ENCODE measurements around the gene FRMD8. TPM values are rescaled to one million over a fixed set of nuclear protein-coding genes. Genes with fewer than 3 reads are reported as not detected.
"Not testable (repeated sequence)": the region's sequence is repeated elsewhere in the genome, so short reads cannot be mapped to it uniquely, and the experiment has no call there.

FRMD8 gene
- total RNA-seq, 3 donors from 2014 or later: 43.0 to 49.2 (median 44.9) TPM

GRCh38 chr11:65446446-65447277, 60.2 kb downstream of the FRMD8 start:
- peaks cover 29% of the 10 kb centered on the region for H3K4me1 Mint-ChIP-seq (ENCODE audit: low read depth)
- peak in 1 of 2 donors; percentile 13 for ATAC-seq
- no peaks in the 10 kb centered on the region for H3K27me3 Mint-ChIP-seq (ENCODE audit: low read depth)
- no peak overlapping the region for H3K4me3 Mint-ChIP-seq
- peaks cover 11% of the 10 kb centered on the region for H3K36me3 Mint-ChIP-seq (ENCODE audit: insufficient read depth)
- no peak for DNase-seq
- H3K9me3 Mint-ChIP-seq: no peaks in the 10 kb centered on the region

- no peak for ATAC-seq
- H3K4me3 Mint-ChIP-seq: no peak overlapping the region
These were observed 61.6 kb downstream of the FRMD8 start for GRCh38 chr11:65448074-65448417.

GRCh38 chr11:65448418-65449105, 62.1 kb downstream of the FRMD8 start:
- no peak for ATAC-seq
- H3K4me1 Mint-ChIP-seq (ENCODE audit: low read depth): peaks cover 19% of the 10 kb centered on the region
- no peaks in the 10 kb centered on the region for H3K9me3 Mint-ChIP-seq
- H3K4me3 Mint-ChIP-seq: no peak overlapping the region
- no peaks in the 10 kb centered on the region for H3K27me3 Mint-ChIP-seq (ENCODE audit: low read depth)
- no peak for DNase-seq
- peaks cover 5% of the 10 kb centered on the region for H3K36me3 Mint-ChIP-seq (ENCODE audit: insufficient read depth)

More at GRCh38 chr11:65448074-65448417, 61.6 kb downstream of the FRMD8 start:
- DNase-seq: no peak
- no peaks in the 10 kb centered on the region for H3K9me3 Mint-ChIP-seq
- no peaks in the 10 kb centered on the region for H3K27me3 Mint-ChIP-seq (ENCODE audit: low read depth)
- peaks cover 9% of the 10 kb centered on the region for H3K36me3 Mint-ChIP-seq (ENCODE audit: insufficient read depth)
- H3K4me1 Mint-ChIP-seq (ENCODE audit: low read depth): peaks cover 20% of the 10 kb centered on the region

DNA sequence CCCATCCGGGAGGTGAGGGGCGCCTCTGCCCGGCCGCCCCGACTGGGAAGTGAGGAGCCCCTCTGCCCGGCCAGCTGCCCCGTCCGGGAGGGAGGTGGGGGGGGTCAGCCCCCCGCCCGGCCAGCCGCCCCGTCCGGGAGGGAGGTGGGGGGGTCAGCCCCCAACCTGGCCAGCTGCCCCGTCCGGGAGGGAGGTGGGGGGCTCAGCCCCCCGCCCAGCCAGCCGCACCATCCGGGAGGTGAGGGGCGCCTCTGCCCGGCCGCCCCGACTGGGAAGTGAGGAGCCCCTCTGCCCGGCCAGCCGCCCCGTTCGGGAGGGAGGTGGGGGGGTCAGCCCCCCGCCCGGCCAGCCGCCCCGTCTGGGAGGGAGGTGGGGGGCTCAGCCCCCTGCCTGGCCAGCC, 64.9 kb downstream of the FRMD8 start:
- not testable (repeated sequence) for H3K36me3 Mint-ChIP-seq (ENCODE audit: insufficient read depth); H3K27me3 Mint-ChIP-seq (ENCODE audit: low read depth); H3K4me3 Mint-ChIP-seq

DNA sequence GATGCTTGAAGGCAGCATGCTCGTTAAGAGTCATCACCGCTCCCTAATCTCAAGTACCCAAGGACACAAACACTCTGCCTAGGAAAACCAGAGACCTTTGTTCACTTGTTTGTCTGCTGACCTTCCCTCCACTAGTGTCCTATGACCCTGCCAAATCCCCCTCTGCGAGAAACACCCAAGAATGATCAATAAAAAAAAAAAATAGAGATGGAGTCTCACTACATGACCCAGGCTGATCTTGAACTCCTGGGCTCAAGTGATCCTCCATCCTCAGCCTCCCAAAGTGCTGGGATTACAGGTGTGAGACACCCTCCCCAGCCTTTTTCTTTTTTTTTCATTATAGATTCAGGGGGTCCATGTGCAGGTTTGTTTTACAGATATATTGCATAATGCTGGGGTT, 65.8 kb downstream of the FRMD8 start:
- H3K4me1 Mint-ChIP-seq (ENCODE audit: low read depth): peaks cover 32% of the 10 kb centered on the region
- H3K27me3 Mint-ChIP-seq (ENCODE audit: low read depth); H3K36me3 Mint-ChIP-seq (ENCODE audit: insufficient read depth): not testable (repeated sequence)

More for the DNA sequence above, 64.9 kb downstream of the FRMD8 start:
- not testable (repeated sequence) for ATAC-seq, H3K9me3 Mint-ChIP-seq, DNase-seq
- peaks cover 30% of the 10 kb centered on the region for H3K4me1 Mint-ChIP-seq (ENCODE audit: low read depth)

GRCh38 chr11:65452806-65453490, 66.5 kb downstream of the FRMD8 start:
- no peaks in the 10 kb centered on the region for H3K36me3 Mint-ChIP-seq (ENCODE audit: insufficient read depth)
- DNase-seq: no peak

More for the DNA sequence above, 65.8 kb downstream of the FRMD8 start:
- H3K9me3 Mint-ChIP-seq, H3K4me3 Mint-ChIP-seq, DNase-seq, ATAC-seq: not testable (repeated sequence)

DNA sequence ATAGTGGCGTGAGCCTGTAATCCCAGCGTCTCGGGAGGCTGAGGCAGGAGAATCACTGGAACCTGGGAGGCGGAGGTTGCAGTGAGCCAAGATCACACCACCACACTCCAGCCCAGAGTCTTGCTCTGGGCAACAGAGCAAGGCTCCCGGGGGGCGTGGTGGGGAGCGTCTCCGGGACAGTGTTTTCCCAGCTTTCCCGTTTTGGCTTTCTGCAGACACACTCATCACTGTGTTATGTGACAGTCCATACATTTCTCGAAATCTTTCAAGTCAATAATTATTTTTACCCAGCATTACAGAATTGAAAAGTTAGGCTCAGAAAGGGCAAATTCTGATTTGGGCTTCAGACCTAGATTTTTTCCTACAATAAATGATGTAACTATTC, 67.9 kb downstream of the FRMD8 start:
- Mint-ChIP-seq H3K4me1 (ENCODE audit: low read depth) (peaks cover 28% of the 10 kb centered on the region), H3K9me3 (no peaks in the 10 kb centered on the region), H3K4me3 (peak overlapping the region; percentile 90), H3K36me3 (ENCODE audit: insufficient read depth) (no peaks in the 10 kb centered on the region), H3K27me3 (ENCODE audit: low read depth) (no peaks in the 10 kb centered on the region)
- no peak for DNase-seq
- ATAC-seq: no peak

More at GRCh38 chr11:65452806-65453490, 66.5 kb downstream of the FRMD8 start:
- ATAC-seq: peak in 1 of 2 donors; percentile 49
- peak overlapping the region; percentile 42 for H3K4me3 Mint-ChIP-seq
- peaks cover 33% of the 10 kb centered on the region for H3K4me1 Mint-ChIP-seq (ENCODE audit: low read depth)
- no peaks in the 10 kb centered on the region for H3K27me3 Mint-ChIP-seq (ENCODE audit: low read depth)
- H3K9me3 Mint-ChIP-seq: no peaks in the 10 kb centered on the region

- peak; percentile 75 for DNase-seq
- H3K4me1 Mint-ChIP-seq (ENCODE audit: low read depth): peaks cover 28% of the 10 kb centered on the region
- H3K36me3 Mint-ChIP-seq (ENCODE audit: insufficient read depth): no peaks in the 10 kb centered on the region
- no peaks in the 10 kb centered on the region for H3K27me3 Mint-ChIP-seq (ENCODE audit: low read depth)
- H3K4me3 Mint-ChIP-seq: peak overlapping the region; percentile 90
- H3K9me3 Mint-ChIP-seq: no peaks in the 10 kb centered on the region
- ATAC-seq: peak; percentile 92 to 95
These were observed 68.4 kb downstream of the FRMD8 start for GRCh38 chr11:65454696-65455456.

DNA sequence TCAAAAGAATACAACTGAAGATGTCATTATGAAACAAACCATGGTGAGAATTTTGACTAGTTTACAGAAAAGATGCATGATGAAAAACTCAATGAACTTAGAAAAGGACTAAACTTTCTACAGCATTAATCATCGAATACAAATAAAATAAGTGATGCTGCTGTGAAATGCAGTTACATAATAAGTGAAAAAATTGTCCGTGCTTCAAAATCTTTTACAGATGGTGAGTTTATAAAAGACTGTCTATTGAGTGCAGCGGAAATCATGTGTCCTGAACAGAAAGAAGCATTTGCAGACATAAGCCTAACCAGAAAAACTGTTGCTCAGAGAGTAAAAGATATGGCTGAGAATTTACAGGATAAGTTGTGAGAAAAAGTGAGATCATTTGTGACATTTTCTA, 70.0 kb downstream of the FRMD8 start:
- ATAC-seq (no peak), DNase-seq (no peak)
- H3K27me3 Mint-ChIP-seq (ENCODE audit: low read depth): no peaks in the 10 kb centered on the region
- H3K36me3 Mint-ChIP-seq (ENCODE audit: insufficient read depth): no peaks in the 10 kb centered on the region
- H3K4me3 Mint-ChIP-seq: peak overlapping the region; percentile 34
- H3K9me3 Mint-ChIP-seq: no peaks in the 10 kb centered on the region
- H3K4me1 Mint-ChIP-seq (ENCODE audit: low read depth): peaks cover 28% of the 10 kb centered on the region

DNA sequence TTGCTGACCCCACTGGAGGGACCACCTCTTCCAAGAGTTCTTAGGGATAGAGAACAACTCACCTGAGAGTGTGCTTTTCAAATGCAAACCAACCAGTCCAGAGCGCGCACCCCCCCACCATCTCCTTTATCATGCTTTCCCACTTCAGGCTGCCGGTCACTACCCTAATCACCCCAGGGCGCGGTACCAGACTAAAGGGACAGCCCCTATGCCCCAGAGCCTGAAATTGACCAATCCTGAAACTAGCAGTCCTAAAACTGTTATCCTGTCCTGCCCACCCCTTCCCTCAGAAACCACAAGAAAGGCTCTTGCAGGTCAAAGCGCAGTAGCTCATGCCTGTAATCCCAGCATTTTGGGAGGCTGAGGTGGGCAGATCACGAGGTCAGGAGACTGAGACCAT, 73.1 kb downstream of the FRMD8 start:
- no peak overlapping the region for H3K4me3 Mint-ChIP-seq
- DNase-seq (no peak), ATAC-seq (no peak)
- peaks cover 17% of the 10 kb centered on the region for H3K4me1 Mint-ChIP-seq (ENCODE audit: low read depth)
- no peaks in the 10 kb centered on the region for H3K9me3 Mint-ChIP-seq
- H3K27me3 Mint-ChIP-seq (ENCODE audit: low read depth): no peaks in the 10 kb centered on the region
- no peaks in the 10 kb centered on the region for H3K36me3 Mint-ChIP-seq (ENCODE audit: insufficient read depth)

Other genes with a start within 250 kb of the FRMD8 start
- not detected for gene SPDYC, start 216.4 kb upstream of the FRMD8 start, total RNA-seq
- gene CAPN1, start 204.7 kb upstream of the FRMD8 start, total RNA-seq: 10 to 100 TPM; 65.5 to 86.2 (median 81.9) TPM
- 10 to 100 TPM; 49.2 to 64.7 (median 57.6) TPM for gene POLA2, start 124.7 kb upstream of the FRMD8 start, total RNA-seq
- gene CDC42EP2, start 71.8 kb upstream of the FRMD8 start, total RNA-seq: 1 to 10 TPM; 1.3 to 1.9 (median 1.6) TPM
- gene DPF2, start 52.8 kb upstream of the FRMD8 start, total RNA-seq: 10 to 100 TPM; 56.7 to 59.1 (median 58.0) TPM
- gene TIGD3, start 31.9 kb upstream of the FRMD8 start, total RNA-seq: under 1 TPM; 0.46 to 0.66 (median 0.50) TPM
- gene SLC25A45, start 4.0 kb upstream of the FRMD8 start, total RNA-seq: 10 to 100 TPM in 1 of 3 donors, 1 to 10 TPM in 2; 7.0 to 11.1 (median 9.5) TPM
- gene NEAT1, start 36.2 kb downstream of the FRMD8 start, total RNA-seq: 100 to 1,000 TPM in 2 of 3 donors, 10 to 100 TPM in 1; 95.5 to 136 (median 123) TPM
- 1,000 to 10,000 TPM; 3,100 to 4,455 (median 3,753) TPM for gene MALAT1, start 112.4 kb downstream of the FRMD8 start, total RNA-seq
- gene SCYL1, start 138.4 kb downstream of the FRMD8 start, total RNA-seq: 10 to 100 TPM; 87.6 to 94.6 (median 94.3) TPM
- gene LTBP3, start 171.7 kb downstream of the FRMD8 start, total RNA-seq: 10 to 100 TPM; 33.1 to 40.8 (median 40.1) TPM
- gene ZNRD2, start 183.8 kb downstream of the FRMD8 start, total RNA-seq: 100 to 1,000 TPM; 120 to 148 (median 136) TPM
- gene FAM89B, start 185.9 kb downstream of the FRMD8 start, total RNA-seq: 10 to 100 TPM; 27.4 to 32.0 (median 28.6) TPM
- 10 to 100 TPM; 59.8 to 84.9 (median 80.1) TPM for gene EHBP1L1, start 189.4 kb downstream of the FRMD8 start, total RNA-seq
- gene KCNK7, start 209.2 kb downstream of the FRMD8 start, total RNA-seq: 1 to 10 TPM; 1.4 to 2.1 (median 1.4) TPM
- gene MAP3K11, start 227.6 kb downstream of the FRMD8 start, total RNA-seq: 10 to 100 TPM; 71.8 to 87.1 (median 74.3) TPM
- gene PCNX3, start 229.1 kb downstream of the FRMD8 start, total RNA-seq: 10 to 100 TPM; 55.8 to 59.7 (median 59.5) TPM